ENCODE results near the gene WDR5. TPM values are rescaled to one million over a fixed set of nuclear protein-coding genes. Genes with fewer than 3 reads are reported as not detected.

Gene WDR5
- total and polyA plus RNA-seq, 9 of the 15 experiments (the other 6 are each of a cell fraction or from before 2014, with no cell fraction given), result 3.0 to 56.8 (median 38.6) TPM

GRCh38 chr9:134099123-134099761 is 36.6 kb upstream of the WDR5 start (continued):
- no peak for TF ChIP-seq FOXM1 (IDR thresholded peaks at IDR 0.05; ENCODE audit: low read depth)
- no peak for TF ChIP-seq FOXM1 (CRISPR knock-in tag; IDR thresholded peaks at IDR 0.05; ENCODE audit: low read depth)
- no peak for TF ChIP-seq ZNF764 (CRISPR knock-in tag; IDR thresholded peaks at IDR 0.05; ENCODE audit: low read depth)
- TF ChIP-seq TBP (optimal IDR thresholded peaks at IDR 0.05; ENCODE audit: low read depth, low read length), result no peak
- no peak for TF ChIP-seq ZBTB17 (CRISPR knock-in tag; IDR thresholded peaks at IDR 0.05)
- no peak for TF ChIP-seq ZNF398 (CRISPR knock-in tag; IDR thresholded peaks at IDR 0.05)
- no peak for TF ChIP-seq L3MBTL2 (IDR thresholded peaks at IDR 0.05)
- no peak for TF ChIP-seq MXI1 (IDR thresholded peaks at IDR 0.05; ENCODE audit: low read depth, low read length)
- TF ChIP-seq SLC30A9 (CRISPR knock-in tag; IDR thresholded peaks at IDR 0.05), result no peak
- TF ChIP-seq BMI1 (IDR thresholded peaks at IDR 0.05; ENCODE audit: low read length), result no peak
- no peak for TF ChIP-seq ZNF407 (IDR thresholded peaks at IDR 0.05; ENCODE audit: low read depth)
- no peak for TF ChIP-seq KLF16 (IDR thresholded peaks at IDR 0.05)
- TF ChIP-seq SMAD1 (IDR thresholded peaks at IDR 0.05; ENCODE audit: low read depth, low read length, partially characterized antibody), result no peak
- no peak for TF ChIP-seq BCL6 (CRISPR knock-in tag; IDR thresholded peaks at IDR 0.05)
- 0 out of 2 replicates have a peak, but pooled peaks have one; percentile 13 for TF ChIP-seq ZNF57 (CRISPR knock-in tag; IDR thresholded peaks at IDR 0.05)
- TF ChIP-seq SIN3A (IDR thresholded peaks at IDR 0.05; ENCODE audit: borderline replicate concordance in 2 of 2, control insufficient read depth in 1 of 2, low read depth in 2 of 2, low read length in 2 of 2), result no peak
- TF ChIP-seq BDP1 (IDR thresholded peaks at IDR 0.05; ENCODE audit: insufficient read depth, insufficient read length), result no peak
- TF ChIP-seq GABPB2 (CRISPR knock-in tag; conservative IDR thresholded peaks at IDR 0.05), result no peak
- no peak for TF ChIP-seq CCNT2 (IDR thresholded peaks at IDR 0.05; ENCODE audit: borderline replicate concordance, extremely low read depth, insufficient read length, low read depth, low read length)
- no peak; the same call in 1 of the 2 replicates for TF ChIP-seq STAG1 (CRISPR knock-in tag; IDR thresholded peaks at IDR 0.05; ENCODE audit: borderline replicate concordance)

All from K562 (cell line).